Choroid plexus epithelial cell (primary cell): ENCODE data around the gene ENOX1.

Experiments
- DNase-seq: peaks from one replicate; pipeline ENCODE4 v3.0.0-alpha.2; 2010; ENCODE audit warnings: low read depth
- H3K4me3 ChIP-seq: 2 replicates; pipeline ENCODE4 v1.5.1; 2011; ENCODE audit warnings: low read depth, mild to moderate bottlenecking, control low read depth, low read length, moderate library complexity
- TF ChIP-seq, protein P1 (sequence below): conservative IDR thresholded peaks from 2 replicates; pipeline ENCODE4 v1.5.1; 2011; ENCODE audit warnings: low read depth, mild to moderate bottlenecking, control low read depth, inconsistent platforms, low read length, moderate library complexity

ENOX1 gene

DNA sequence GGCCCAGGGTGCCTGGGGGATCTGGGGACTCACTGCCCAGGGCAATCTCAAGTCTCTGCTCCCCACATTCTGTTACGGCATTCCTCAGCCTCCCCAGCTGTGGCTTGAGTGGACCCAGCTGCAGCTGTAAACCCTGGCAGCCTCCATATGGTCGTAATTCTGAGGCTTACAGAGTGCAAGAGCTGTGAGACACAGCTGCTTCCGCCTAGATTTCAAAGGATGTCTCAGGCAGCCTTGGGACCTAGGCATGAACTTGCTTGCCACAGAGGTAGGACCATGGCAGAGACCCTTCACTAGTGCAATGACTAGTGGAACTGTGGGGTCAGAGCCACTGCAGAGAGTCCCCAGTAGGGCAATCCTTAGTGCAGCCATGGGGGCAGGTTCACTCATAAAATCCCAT lies 297.5 kb downstream of the ENOX1 start:
- TF ChIP-seq, protein P1, sequence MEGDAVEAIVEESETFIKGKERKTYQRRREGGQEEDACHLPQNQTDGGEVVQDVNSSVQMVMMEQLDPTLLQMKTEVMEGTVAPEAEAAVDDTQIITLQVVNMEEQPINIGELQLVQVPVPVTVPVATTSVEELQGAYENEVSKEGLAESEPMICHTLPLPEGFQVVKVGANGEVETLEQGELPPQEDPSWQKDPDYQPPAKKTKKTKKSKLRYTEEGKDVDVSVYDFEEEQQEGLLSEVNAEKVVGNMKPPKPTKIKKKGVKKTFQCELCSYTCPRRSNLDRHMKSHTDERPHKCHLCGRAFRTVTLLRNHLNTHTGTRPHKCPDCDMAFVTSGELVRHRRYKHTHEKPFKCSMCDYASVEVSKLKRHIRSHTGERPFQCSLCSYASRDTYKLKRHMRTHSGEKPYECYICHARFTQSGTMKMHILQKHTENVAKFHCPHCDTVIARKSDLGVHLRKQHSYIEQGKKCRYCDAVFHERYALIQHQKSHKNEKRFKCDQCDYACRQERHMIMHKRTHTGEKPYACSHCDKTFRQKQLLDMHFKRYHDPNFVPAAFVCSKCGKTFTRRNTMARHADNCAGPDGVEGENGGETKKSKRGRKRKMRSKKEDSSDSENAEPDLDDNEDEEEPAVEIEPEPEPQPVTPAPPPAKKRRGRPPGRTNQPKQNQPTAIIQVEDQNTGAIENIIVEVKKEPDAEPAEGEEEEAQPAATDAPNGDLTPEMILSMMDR: no peak
- no peak overlapping the region for H3K4me3 ChIP-seq
- no peak for DNase-seq

DNA sequence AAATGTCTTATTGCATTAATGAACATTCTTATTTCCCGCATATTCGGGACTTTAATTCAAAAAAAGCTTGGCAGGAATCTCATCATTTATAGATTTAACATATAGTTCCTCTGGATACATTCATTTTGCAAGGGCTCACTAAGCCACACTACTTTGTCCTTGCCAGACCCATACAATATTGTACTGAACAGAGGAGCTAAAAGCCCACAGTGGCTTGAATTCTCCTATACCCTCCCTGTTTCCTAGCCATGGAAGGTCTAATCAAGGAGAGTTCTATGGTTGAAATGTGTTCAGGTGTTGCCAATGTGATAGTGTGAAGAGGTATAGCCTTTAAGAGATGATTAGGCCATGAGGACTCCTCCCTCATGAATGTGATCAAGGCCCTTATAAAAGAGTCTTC lies 298.9 kb downstream of the ENOX1 start:
- H3K4me3 ChIP-seq: no peak overlapping the region
- TF ChIP-seq, protein P1: no peak
- no peak for DNase-seq

DNA sequence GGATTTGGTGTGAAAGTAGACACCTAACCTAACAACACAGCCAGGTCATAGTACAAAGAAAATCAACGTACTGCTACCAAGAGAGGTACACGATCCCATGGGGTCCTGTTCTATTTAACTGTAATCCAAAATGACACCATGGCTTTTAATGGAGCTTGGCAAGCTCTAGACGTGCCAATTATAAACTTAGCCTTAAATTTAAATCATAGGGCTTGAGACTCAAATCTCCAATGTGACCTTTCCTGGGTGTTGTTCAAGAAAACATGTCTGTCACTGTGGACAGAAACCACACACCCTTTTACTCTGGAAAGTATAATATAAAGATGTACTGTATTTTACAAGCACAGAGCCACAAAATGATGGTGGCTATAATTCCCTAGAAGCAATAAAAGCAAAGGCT lies 299.3 kb downstream of the ENOX1 start:
- no peak overlapping the region for H3K4me3 ChIP-seq
- no peak for DNase-seq
- TF ChIP-seq, protein P1: no peak

DNA sequence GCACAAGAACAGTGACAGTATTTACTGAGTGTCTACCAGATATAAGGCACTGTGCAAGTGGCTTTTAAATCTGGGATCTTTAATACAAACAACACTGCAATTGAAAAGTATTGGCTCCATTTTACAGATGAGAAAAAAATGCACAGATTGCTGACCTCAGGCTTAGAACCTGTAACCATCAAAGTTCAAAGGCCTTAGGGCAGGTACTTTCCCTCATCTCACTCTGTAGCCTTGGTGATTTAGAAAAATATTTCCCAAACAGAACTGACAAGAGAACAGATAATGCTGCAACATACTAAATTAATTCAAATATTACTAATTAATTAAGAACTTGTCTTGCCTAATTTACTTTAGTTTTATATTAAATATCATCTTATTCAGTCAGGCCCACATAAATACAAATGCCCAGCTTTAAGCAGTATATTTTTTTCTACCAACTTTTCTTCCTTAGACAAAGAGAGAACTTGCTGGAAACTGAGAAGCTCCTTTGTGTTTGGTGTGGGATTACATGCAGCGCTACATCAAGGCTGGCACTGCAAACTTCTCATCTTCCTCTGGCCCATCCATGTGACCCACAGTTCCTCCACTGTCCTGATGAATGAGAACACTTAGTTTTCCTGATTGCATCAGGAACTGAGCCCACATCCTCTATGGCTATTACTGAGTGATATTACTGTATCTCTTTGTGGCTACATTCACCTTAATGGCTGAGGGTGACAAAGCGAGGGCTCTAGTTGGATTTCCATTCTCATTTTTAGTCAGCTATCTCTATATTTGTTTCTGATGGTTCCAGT lies 302.1 kb downstream of the ENOX1 start:
- TF ChIP-seq, protein P1: no peak
- H3K4me3 ChIP-seq: no peak overlapping the region
- DNase-seq: no peak

DNA sequence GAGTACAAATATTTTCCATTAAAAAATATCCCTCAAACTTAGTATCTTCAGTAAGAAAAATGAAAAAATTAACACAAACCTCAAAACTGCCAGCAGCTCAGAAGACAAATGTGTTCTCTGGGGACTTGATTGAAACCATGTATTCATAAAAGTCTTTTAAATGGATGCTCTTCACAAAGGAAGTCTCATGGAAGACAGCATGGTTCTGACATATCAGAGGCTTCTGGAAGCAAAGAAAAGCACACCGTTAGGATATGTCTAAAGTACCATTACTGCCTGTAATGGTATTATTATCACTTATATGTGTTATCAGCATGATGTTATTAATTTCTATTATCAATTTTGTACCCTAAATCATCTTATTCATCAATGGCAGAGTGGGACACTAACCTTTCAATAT lies 302.8 kb downstream of the ENOX1 start:
- H3K4me3 ChIP-seq: no peak overlapping the region
- no peak for DNase-seq
- TF ChIP-seq, protein P1: no peak

DNA sequence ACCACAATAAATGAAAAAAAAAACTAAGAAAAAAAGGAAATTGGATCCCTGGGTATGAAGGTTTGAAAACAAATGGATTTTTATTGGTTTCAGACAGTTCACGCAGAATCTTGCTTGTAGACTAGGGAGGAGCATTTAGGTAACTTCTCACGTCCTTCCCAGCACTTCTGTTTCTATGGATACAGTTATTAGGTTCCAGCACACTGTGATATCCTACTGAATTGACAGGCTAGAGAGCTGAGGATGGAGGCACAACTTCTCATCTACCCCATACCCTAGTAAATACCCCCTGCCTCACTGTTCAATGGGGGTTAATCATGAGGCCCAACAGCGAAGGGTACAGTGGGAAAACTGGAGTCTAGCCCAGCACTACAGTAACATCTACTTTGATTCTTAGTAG lies 304.1 kb downstream of the ENOX1 start:
- no peak for DNase-seq
- TF ChIP-seq, protein P1: no peak
- no peak overlapping the region for H3K4me3 ChIP-seq

DNA sequence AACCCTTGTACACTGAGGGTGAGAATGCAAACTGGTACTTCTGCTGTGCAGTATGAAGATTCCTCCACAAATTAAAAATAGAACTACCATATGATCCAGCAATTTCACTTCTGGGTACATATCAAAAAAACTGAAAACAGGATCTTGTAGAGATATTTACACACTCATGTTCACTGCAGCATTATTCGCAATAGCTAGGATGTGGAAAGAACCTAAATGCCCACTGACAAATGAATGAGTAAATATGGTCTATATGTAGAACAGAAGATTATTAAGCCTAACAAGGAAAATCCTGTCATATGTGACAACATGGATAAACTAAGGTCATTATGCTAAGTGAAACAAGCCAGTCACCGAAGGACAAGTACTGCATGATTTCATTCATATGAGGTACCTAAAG lies 304.7 kb downstream of the ENOX1 start:
- H3K4me3 ChIP-seq: no peak overlapping the region
- TF ChIP-seq, protein P1: no peak
- no peak for DNase-seq
